Neuron (in vitro differentiated cells): Measurements from ENCODE around the gene SNX13.

Experiments
- H2AFZ ChIP-seq: one replicate; pipeline ENCODE4 v1.6.1; 2013; ENCODE audit warnings: low read depth, mild to moderate bottlenecking, inconsistent platforms, low read length, moderate library complexity
- H3K27me3 ChIP-seq: one replicate; pipeline ENCODE4 v1.6.1; 2013; ENCODE audit warnings: low read length; ENCODE audit not compliant: insufficient read depth
- H3K36me3 ChIP-seq: one replicate; pipeline ENCODE4 v1.6.1; 2013; ENCODE audit warnings: low read length; ENCODE audit not compliant: insufficient read depth
- H3K4me1 ChIP-seq: one replicate; pipeline ENCODE4 v1.6.1; 2013; ENCODE audit warnings: low read length; ENCODE audit not compliant: insufficient read depth
- H3K4me3 ChIP-seq: 2 replicates; pipeline ENCODE4 v1.5.1; 2013; ENCODE audit warnings: mild to moderate bottlenecking, low read length, moderate library complexity
- H3K9me3 ChIP-seq: one replicate; pipeline ENCODE4 v1.6.1; 2013; ENCODE audit warnings: low read length

SNX13 gene

DNA sequence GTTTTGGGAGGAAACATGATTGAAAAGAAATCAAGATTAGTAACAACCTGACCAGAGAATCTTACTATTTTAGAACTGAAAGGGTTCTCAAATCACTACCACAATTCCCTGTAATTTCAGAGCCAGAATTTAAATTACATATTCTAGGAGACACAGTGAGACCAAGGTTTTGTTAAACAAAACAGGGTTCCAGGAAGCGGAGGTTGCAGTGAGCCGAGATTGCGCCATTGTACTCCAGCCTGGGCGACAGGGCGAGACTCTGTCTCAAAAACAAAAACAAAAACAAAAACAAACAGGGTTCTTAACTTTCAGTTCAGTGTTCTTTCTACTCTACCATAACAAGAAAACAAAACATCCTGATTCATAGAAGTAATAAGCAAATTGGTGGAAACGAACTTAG, 57.6 kb downstream of the SNX13 start:
- Histone ChIP-seq H2AFZ (no peak overlapping the region), H3K4me1 (peaks cover 8% of the 10 kb centered on the region), H3K27me3 (no peaks in the 10 kb centered on the region), H3K4me3 (no peak overlapping the region), H3K36me3 (peaks cover 14% of the 10 kb centered on the region), H3K9me3 (no peaks in the 10 kb centered on the region)

- Histone ChIP-seq H3K4me1 (peaks cover 8% of the 10 kb centered on the region), H2AFZ (no peak overlapping the region), H3K27me3 (no peaks in the 10 kb centered on the region), H3K9me3 (no peaks in the 10 kb centered on the region), H3K36me3 (peaks cover 8% of the 10 kb centered on the region), H3K4me3 (no peak overlapping the region)
These were observed 61.1 kb downstream of the SNX13 start for GRCh38 chr7:17879075-17879661.

GRCh38 chr7:17878627-17879026, 61.7 kb downstream of the SNX13 start:
- no peak overlapping the region for H2AFZ ChIP-seq
- H3K27me3 ChIP-seq: no peaks in the 10 kb centered on the region
- H3K9me3 ChIP-seq: no peaks in the 10 kb centered on the region
- H3K4me1 ChIP-seq: peaks cover 8% of the 10 kb centered on the region
- peaks cover 12% of the 10 kb centered on the region for H3K36me3 ChIP-seq
- no peak overlapping the region for H3K4me3 ChIP-seq

DNA sequence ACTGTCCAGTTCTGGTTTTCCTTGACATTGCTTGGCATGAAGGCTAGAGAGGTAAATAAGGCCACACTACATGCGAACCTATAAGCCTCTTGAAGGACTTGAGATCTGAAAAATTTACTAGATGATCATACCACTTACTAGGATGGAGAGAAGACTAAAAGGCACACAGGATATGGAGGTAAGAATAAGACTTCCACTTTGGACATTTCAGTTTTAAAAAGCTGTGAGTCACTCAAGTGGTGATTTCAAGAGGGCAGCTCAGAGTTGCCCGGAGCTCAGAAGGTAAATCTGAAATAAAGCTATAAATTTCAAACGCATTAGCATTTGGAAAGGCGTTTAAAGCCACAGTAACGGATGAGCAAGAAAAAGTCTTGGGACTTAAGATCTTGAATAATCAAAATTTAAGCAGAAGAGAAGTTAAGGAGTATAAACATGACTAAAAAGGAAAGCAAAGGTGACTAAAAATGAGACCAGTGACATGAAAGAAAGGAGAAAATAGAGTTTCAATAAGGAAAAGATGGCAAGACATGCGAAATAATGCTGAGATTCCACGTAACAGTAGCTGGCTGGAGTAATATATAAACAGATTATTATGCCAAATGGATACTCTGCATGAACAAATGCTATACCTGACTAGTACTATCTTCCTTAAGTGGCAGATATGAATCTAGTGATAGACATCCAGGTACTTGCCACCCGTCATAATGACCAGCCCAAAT, 68.3 kb downstream of the SNX13 start:
- peaks cover 39% of the 10 kb centered on the region for H3K36me3 ChIP-seq

DNA sequence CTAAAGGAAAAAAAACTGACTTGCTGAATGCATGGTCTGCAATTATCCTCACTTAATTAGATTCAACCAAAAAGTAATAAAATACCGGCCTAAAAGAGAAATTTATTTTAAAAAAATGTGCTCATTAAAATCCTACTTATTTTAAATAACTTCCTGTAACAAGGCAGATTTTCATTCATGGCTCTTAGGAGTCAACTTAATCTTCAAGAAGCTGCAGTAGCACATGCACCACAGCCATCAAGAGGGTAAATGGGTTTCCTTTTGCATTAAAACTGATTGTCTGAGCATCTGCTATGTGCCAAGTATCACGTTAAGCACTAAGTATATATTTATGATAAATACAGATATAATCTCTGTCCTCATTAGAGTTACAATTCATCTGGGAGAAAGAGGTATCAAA, 69.9 kb downstream of the SNX13 start:
- Histone ChIP-seq H3K4me3 (no peak overlapping the region), H3K9me3 (peaks cover 4% of the 10 kb centered on the region), H3K27me3 (no peaks in the 10 kb centered on the region), H3K36me3 (peaks cover 49% of the 10 kb centered on the region), H3K4me1 (no peaks in the 10 kb centered on the region), H2AFZ (no peak overlapping the region)

More for the DNA sequence above, 68.3 kb downstream of the SNX13 start:
- Histone ChIP-seq H2AFZ (no peak overlapping the region), H3K4me1 (no peaks in the 10 kb centered on the region), H3K9me3 (peaks cover 4% of the 10 kb centered on the region), H3K27me3 (no peaks in the 10 kb centered on the region), H3K4me3 (no peak overlapping the region)

GRCh38 chr7:17863809-17864143, 76.5 kb downstream of the SNX13 start:
- no peak overlapping the region for H3K4me3 ChIP-seq
- peaks cover 8% of the 10 kb centered on the region for H3K9me3 ChIP-seq
- H3K36me3 ChIP-seq: peaks cover 37% of the 10 kb centered on the region
- no peak overlapping the region for H2AFZ ChIP-seq
- no peaks in the 10 kb centered on the region for H3K27me3 ChIP-seq
- no peaks in the 10 kb centered on the region for H3K4me1 ChIP-seq

DNA sequence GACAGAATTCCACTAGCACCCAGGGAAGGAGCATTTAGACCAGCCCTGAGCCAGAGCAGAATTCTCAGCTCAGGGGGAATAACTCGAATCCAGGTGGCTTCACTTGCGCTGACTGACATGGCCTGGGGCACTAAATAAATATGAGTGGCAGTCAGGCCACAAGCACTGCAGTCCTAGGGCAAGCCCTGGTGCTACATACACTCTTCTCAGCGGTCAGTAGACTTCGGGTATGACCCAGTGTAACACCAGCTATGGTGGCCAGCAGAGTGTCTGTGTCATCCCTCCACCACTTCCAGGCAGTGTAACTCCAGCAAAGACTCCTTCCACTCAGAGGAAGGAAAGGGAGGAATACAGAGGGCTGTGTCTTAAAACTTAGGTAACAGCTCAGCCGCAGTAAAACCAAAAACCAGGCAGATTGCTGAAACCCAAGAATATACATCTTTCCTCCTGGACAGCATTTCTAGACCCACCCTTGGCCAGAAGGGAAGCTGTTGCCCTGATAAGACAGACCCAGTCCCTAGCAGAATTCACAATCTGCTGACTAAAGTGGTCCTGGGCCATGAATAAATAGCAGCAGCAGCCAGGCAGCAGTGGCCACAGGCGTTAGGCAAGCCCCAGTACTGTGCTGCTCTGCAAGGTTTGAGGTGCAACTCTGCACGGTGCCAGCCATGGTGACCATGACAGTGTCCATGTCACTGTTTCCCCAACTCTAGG, 77.0 kb downstream of the SNX13 start:
- Histone ChIP-seq H3K4me1 (no peaks in the 10 kb centered on the region), H3K27me3 (no peaks in the 10 kb centered on the region), H3K36me3 (peaks cover 34% of the 10 kb centered on the region), H3K9me3 (peaks cover 8% of the 10 kb centered on the region), H2AFZ (no peak overlapping the region), H3K4me3 (no peak overlapping the region)

- Histone ChIP-seq H3K9me3 (peaks cover 3% of the 10 kb centered on the region), H2AFZ (no peak overlapping the region), H3K27me3 (no peaks in the 10 kb centered on the region), H3K4me3 (no peak overlapping the region), H3K4me1 (no peaks in the 10 kb centered on the region), H3K36me3 (peaks cover 5% of the 10 kb centered on the region)
These were observed 84.0 kb downstream of the SNX13 start for GRCh38 chr7:17856251-17856650.

- Histone ChIP-seq H3K27me3 (no peaks in the 10 kb centered on the region), H3K36me3 (peaks cover 2% of the 10 kb centered on the region), H3K4me3 (no peak overlapping the region), H2AFZ (no peak overlapping the region), H3K4me1 (no peaks in the 10 kb centered on the region), H3K9me3 (peaks cover 3% of the 10 kb centered on the region)
These were observed 85.1 kb downstream of the SNX13 start for GRCh38 chr7:17855202-17855601.

DNA sequence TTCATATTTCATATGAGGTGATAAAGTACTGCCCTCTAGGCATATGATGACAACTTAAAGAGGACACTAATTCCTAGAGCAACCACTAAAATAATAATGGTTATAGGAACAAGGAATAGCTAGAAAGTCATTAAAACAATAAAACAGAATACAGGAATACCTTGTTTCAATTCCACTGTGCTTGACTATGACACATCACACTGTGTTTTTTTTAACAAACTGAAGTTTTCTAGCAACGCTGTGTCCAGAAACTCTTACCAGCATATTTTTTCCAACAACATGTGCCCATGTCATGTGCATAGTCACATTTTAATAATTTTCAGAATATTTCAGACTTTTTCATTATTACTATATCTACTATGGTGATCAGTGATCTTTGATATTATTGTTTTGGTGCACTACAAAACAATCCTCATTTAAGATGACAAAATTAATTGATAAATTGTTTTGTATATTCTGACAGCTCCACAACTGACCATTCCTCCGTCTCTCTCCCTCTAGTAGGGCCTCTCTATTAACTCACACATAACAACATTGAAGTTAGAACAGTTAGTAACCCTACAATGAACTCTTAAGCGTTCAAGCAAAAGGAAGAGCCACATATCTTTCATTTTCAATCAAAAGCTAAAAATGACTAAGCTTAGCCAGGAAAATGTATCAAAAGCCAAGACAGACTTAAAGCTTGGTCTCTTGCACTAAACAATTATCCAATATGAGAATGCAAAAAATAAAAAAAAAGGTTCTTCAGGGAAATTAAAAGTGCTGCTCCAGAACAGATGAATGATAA, 85.8 kb downstream of the SNX13 start:
- Histone ChIP-seq H3K4me3 (no peak overlapping the region), H3K4me1 (no peaks in the 10 kb centered on the region), H3K36me3 (peaks cover 6% of the 10 kb centered on the region), H2AFZ (no peak overlapping the region), H3K9me3 (peaks cover 3% of the 10 kb centered on the region), H3K27me3 (no peaks in the 10 kb centered on the region)

- peaks cover 12% of the 10 kb centered on the region for H3K36me3 ChIP-seq
- H3K27me3 ChIP-seq: no peaks in the 10 kb centered on the region
- H2AFZ ChIP-seq: no peak overlapping the region
- no peak overlapping the region for H3K4me3 ChIP-seq
- H3K9me3 ChIP-seq: peaks cover 11% of the 10 kb centered on the region
- no peaks in the 10 kb centered on the region for H3K4me1 ChIP-seq
These were observed 87.9 kb downstream of the SNX13 start for GRCh38 chr7:17852361-17852760.

- Histone ChIP-seq H3K36me3 (peaks cover 12% of the 10 kb centered on the region), H3K4me3 (no peak overlapping the region), H3K9me3 (peaks cover 8% of the 10 kb centered on the region), H2AFZ (no peak overlapping the region), H3K4me1 (no peaks in the 10 kb centered on the region), H3K27me3 (no peaks in the 10 kb centered on the region)
These were observed 90.8 kb downstream of the SNX13 start for GRCh38 chr7:17849504-17849903.

- H3K4me3 ChIP-seq: no peak overlapping the region
- peaks cover 8% of the 10 kb centered on the region for H3K9me3 ChIP-seq
- no peaks in the 10 kb centered on the region for H3K27me3 ChIP-seq
- H3K4me1 ChIP-seq: no peaks in the 10 kb centered on the region
- H2AFZ ChIP-seq: no peak overlapping the region
- peaks cover 12% of the 10 kb centered on the region for H3K36me3 ChIP-seq
These were observed 91.8 kb downstream of the SNX13 start for GRCh38 chr7:17848516-17848915.
